Central memory CD4-positive, alpha-beta T cell (primary cell): Measurements from ENCODE around the gene COL11A1.
"Not testable (repeated sequence)": the region's sequence is repeated elsewhere in the genome, so short reads cannot be mapped to it uniquely, and the experiment has no call there.

Experiments used
- DNase-seq: peaks from one replicate; pipeline ENCODE4 v3.0.0; 2022

The COL11A1 gene

GRCh38 chr1:103075316-103076000 is 32.9 kb downstream of the COL11A1 start:
- DNase-seq: no peak

GRCh38 chr1:103074224-103074623 is 34.1 kb downstream of the COL11A1 start:
- no peak for DNase-seq

GRCh38 chr1:103069201-103069600 is 39.1 kb downstream of the COL11A1 start:
- no peak for DNase-seq

GRCh38 chr1:103063921-103064320 is 44.4 kb downstream of the COL11A1 start:
- no peak for DNase-seq

- DNase-seq: no peak
These were observed 49.9 kb downstream of the COL11A1 start for GRCh38 chr1:103058391-103058790.

GRCh38 chr1:103056423-103056822 is 51.9 kb downstream of the COL11A1 start:
- DNase-seq: no peak

- DNase-seq: not testable (repeated sequence)
These were observed 80.2 kb downstream of the COL11A1 start for GRCh38 chr1:103028110-103028509.

- no peak for DNase-seq
These were observed 82.4 kb downstream of the COL11A1 start for GRCh38 chr1:103025858-103026409.

GRCh38 chr1:103024051-103024450 is 84.3 kb downstream of the COL11A1 start:
- DNase-seq: no peak

- no peak for DNase-seq
These were observed 106.3 kb downstream of the COL11A1 start for GRCh38 chr1:103002005-103002404.

GRCh38 chr1:102978874-102979273 is 129.4 kb downstream of the COL11A1 start:
- no peak for DNase-seq

GRCh38 chr1:102977292-102977691 is 131.0 kb downstream of the COL11A1 start:
- DNase-seq: no peak

GRCh38 chr1:102970496-102971078 is 137.7 kb downstream of the COL11A1 start:
- DNase-seq: no peak

GRCh38 chr1:102967786-102968185 is 140.5 kb downstream of the COL11A1 start:
- no peak for DNase-seq

- no peak for DNase-seq
These were observed 146.8 kb downstream of the COL11A1 start for GRCh38 chr1:102961549-102961948.

- DNase-seq: no peak
These were observed 153.7 kb downstream of the COL11A1 start for GRCh38 chr1:102954576-102954975.

GRCh38 chr1:102952400-102952799 is 155.9 kb downstream of the COL11A1 start:
- no peak for DNase-seq

GRCh38 chr1:102942324-102942723 is 166.0 kb downstream of the COL11A1 start:
- DNase-seq: no peak

GRCh38 chr1:102941366-102941947 is 166.9 kb downstream of the COL11A1 start:
- no peak for DNase-seq

- no peak for DNase-seq
These were observed 170.9 kb downstream of the COL11A1 start for GRCh38 chr1:102937401-102937800.

- DNase-seq: not testable (repeated sequence)
These were observed 175.0 kb downstream of the COL11A1 start for GRCh38 chr1:102933362-102933761.

- no peak for DNase-seq
These were observed 188.7 kb downstream of the COL11A1 start for GRCh38 chr1:102919659-102920058.

GRCh38 chr1:102901996-102902395 is 206.3 kb downstream of the COL11A1 start:
- DNase-seq: no peak

- no peak for DNase-seq
These were observed 208.4 kb downstream of the COL11A1 start for GRCh38 chr1:102899935-102900334.
